ENCODE measurements around the gene REEP3.
"Not testable (repeated sequence)": the region's sequence is repeated elsewhere in the genome, so short reads cannot be mapped to it uniquely, and the experiment has no call there.

The REEP3 gene

DNA sequence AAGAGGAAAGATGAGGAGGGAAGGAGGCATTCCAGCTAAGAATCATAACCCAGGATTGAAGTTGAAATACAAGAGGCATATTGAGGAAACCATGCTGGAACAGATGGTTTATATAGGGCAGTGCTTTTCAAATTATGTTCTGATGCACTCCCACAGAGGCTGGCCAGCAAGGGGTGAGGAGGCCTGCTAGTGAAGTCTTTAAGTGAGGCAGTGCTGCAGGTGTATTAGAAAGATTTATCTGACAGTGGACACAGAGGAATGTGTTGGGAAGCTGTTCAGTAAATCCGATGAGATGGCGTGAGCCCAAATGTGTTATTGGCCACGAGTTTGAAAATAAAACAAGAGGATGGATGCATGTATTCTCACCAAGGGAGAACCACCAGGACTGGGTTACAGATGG lies 28.6 kb downstream of the REEP3 start:
- no peak for DNase-seq

DNA sequence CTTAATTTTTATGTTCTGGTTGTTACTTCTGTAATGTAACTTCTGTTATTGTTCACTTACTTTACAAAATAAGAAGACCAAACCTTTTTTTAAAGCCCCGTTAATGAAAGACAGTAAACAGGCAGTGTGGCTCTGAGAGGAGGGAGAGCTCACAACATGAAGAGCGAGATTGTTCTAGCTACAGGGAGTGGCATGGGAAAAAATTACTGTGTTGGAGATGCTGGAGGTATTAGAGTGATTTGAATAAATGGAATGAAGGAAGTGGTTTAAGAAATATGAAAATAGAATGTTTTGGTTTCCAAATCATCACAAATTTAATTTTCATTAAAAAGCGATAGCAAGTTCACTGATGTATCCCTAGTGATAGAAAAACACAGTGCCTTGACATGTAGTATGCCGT lies 31.8 kb downstream of the REEP3 start:
- DNase-seq, result no peak

DNA sequence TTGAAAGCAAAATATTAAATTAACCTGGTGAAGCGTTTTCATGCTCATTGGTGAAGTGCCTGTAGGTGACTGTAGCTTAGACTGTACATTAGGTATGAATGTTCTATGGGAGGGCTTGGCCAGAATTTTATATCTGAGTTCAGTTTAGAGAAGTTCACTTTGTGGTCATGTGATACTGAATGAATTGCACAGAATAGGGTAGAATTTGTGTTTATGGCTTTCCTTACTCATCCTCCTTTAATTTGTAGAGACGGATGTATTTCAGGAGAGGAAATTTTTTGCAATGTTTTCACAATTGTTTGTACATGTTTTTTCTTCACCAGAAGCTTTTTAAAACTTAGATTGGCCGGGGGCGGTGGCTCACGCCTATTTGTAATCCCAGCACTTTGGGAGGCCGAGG lies 32.3 kb downstream of the REEP3 start:
- no peak for DNase-seq

DNA sequence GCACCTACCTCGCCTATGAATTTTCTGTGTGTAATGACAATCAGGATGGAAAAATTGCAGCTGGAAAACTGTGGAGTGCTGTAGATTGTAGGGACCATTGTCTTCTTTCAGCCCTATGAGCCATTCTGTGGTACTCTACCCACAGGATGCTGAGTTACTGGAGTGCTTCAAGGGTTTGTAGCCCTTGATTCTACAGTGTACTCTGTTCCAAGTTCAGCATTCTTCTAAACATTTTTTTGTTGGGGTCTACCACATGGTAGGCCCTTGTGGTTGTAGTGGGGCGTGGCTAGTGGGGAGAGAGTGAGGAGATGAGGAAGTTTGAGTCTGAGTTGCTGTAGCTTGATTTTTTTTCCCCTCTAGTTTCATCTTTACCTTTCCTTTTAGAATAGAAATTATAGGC lies 33.5 kb downstream of the REEP3 start:
- DNase-seq, result no peak

DNA sequence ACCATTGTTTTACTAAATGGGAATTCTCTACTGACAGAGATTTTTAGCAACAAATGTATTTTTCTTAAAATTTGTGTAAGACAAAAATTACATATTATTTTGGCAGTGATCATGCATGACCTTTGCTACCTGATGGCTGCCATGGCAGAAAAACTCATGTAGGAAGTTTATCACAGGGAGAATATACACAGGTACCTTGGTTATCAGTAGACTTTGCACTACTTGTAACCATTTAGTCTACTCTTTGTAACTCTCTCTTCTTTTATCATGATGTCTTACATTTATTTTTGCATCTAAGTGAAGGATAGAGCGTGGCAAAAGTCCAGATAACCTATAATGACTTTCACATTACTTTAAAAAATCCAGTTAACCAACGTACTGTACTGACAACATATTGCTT lies 34.1 kb downstream of the REEP3 start:
- DNase-seq, result no peak

DNA sequence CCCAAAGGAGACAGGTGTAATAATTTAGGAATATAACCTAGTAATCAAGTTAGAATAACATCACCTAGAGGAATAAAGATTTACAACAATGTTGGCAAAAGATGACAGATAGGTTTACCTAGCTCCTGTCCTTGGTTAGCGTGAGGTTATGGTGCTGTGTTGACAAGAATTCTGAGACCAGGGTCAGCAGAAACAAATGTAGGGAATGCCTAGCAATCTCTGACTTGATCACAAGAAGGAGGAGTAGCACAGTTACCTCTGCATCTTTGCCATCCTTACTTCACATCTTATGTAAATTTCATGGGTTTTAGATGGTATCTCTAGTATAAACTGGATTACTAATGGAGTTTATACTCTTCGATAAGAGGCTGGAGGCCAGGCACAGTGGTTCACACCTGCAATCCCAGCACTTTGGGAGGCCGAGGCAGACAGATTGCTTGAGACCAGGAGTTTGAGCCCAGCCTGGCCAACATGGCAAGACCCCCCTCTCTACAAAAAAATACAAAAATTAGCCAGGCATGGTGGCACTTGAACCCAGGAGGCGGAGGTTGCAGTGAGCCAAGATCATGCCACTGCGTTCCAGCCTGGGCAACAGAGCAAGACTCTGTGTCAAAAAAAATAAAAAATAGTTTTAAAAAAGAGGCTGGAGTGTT lies 37.1 kb downstream of the REEP3 start:
- DNase-seq, result no peak

DNA sequence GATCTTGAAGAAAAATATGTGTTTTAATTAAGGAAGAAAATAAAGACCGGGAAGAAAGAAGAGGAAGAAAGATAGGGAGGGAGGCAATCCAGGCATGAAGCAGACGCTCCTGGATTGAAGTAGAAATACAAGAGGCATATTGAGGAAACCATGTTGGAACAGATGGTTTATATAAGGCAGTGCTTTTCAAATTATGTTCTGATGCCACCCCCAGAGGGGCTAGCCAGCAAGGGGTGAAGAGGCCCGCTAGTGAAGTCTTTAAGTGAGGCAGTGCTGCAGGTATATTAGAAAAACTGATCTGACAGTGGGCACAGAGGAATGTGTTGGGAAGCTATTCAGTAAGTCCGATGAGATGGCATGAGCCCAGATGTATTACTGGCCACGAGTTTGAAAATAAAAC lies 40.1 kb downstream of the REEP3 start:
- no peak for DNase-seq

DNA sequence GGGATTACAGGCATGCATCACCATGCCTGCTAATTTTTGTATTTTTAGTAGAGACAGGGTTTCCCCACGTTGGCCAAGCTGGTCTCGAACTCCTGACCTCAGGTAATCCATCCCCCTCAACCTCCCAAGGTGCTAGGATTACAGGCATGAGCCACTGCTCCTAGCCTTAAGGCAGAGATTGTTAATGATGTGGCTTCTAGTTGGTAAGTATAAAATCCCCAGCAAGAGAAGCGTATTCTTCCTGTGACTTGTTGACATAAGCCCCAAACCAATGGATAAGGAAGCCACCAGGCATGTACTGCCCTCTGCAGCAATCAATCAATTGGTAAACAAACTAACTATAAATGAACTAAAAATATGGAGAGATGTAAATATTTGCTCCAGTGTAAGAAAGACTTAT lies 41.2 kb downstream of the REEP3 start:
- DNase-seq, result no peak

DNA sequence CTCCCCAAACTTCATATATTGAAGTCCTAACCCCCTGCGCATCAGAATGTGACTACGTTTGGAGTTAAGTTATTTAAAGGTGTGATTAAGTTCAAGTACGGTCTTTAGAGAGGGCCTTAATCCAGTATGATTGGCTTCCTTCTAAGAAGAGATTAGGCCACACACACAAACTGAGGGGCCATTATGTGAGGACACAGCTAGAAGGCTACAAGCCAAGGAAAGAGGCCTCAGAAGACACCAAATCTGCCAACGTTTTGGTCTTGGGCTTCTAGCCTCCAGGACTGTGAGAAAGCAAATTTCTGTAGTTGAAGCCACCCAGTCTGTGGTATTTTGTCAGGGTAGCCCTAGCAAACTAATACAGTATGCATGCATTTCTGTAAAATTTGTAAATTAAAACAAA lies 41.7 kb downstream of the REEP3 start:
- DNase-seq, result no peak

DNA sequence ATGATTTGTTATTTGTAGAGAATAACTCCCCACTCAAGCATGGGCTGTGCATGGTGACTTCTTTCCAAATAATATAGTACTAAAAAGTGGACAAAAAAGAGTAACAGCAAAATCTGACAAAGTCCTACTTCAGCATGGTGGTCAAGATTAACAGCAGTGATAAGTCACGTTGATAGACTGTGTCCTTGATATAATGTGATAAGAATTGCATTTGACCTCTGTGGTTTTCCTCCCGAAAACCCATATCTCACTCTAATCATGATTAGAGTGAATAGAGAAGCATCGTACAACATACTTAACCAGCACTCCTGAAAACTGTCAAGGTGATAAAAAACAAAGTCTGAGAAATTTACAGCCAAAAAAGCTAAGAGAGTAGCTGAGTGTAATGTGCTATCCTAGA lies 42.4 kb downstream of the REEP3 start:
- DNase-seq, result no peak

DNA sequence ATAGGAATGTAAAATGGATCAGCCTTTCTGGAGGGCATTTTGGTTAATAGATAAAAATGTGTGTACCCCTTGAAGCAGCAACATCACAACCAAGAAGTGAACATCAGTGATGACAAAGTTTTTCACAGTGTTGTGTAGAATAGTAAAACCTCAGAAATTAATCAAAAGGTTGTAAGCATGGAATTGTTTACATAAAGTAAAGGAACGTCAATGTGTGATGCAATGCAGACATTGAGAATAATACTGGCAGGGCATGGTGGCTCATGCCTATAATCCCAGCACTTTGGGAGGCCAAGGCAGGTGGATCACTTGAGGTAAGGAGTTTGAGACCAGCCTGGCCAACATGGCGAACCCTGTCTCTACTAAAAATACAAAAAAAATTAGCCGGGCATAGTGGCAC lies 43.5 kb downstream of the REEP3 start:
- not testable (repeated sequence) for DNase-seq

DNA sequence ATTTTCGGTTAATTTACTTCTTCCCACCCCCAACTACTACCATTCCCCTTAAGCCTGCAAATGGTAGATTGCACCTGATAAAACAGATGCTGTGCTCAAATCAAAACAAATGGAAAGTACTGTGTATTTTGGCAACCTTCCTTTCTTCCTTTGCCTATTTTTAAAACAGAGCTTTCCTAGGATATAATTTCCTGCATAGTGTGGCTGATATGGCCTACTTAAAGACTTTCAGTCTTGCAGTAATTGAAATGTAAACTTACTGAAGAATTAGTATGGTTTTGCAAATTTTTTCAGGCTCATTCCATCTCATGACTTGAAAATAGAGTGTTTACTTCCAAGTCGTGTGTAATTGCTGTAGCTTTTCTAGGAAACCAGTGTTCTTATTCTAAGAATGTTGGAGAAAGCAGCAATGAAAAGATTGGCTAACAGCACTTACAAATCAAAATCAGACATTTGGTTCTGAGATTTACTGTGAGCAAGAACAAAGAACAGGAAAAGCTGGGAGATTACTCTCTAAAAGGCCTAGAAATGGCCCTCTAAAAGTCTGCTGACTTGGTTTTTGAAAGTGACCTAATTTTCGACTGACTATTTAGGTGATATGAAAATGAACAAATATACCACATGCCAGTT lies 52.0 kb downstream of the REEP3 start:
- DNase-seq, result no peak

DNA sequence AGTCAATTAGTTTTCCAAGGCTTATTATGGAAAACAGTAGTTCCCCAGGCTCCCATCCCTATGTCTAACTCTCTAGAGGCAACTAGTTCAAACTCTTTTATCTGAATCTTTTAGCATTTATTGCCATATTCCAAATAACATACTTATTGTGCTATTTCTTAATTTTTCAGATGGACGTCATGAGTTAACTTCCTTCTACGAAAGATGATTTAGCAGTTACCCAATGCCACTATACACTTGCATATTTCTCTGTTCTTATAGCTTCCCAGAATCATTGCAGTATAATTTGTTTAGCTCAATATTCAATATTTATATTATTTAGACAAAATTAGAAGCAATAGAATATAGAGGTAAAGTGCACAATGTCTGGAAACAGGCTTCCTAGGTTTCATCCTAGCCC lies 52.8 kb downstream of the REEP3 start:
- DNase-seq, result no peak

DNA sequence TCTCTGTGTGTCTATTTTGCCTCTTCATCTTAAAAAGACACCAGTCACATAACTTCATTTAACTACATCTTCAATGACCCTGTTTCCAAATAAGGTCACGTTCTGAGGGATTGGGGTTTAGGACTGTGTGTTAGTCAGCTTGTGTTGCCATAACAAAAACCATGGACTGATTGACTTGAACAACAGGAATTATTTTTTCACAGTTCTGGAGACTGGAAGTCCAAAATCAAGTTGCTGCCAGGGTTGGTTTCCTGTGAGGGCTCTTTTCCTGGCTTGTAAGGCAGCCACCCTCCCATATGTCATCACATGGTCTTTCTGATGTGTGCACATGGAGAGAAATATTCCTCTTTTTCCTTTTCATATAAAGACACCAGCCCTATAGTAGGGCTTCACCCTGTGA lies 55.3 kb downstream of the REEP3 start:
- DNase-seq, result no peak

DNA sequence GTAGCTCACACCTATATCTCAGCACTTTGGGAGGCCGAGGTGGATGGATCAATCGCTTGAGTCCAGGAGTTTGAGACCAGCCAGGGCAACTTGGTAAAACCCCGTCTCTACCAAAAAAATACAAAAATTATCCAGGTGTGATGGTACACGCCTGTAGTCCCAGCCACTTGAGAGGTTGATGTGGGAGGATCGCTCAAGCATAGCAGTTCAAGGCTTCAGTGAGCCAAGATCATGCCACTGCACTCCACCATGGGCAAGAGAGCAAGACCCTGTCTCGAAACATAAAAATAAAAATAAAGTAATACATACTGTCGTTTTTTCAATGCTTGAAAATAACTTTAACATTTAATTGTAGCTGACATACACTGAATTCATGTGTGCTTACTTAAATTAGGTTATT lies 57.3 kb downstream of the REEP3 start:
- no peak for DNase-seq

DNA sequence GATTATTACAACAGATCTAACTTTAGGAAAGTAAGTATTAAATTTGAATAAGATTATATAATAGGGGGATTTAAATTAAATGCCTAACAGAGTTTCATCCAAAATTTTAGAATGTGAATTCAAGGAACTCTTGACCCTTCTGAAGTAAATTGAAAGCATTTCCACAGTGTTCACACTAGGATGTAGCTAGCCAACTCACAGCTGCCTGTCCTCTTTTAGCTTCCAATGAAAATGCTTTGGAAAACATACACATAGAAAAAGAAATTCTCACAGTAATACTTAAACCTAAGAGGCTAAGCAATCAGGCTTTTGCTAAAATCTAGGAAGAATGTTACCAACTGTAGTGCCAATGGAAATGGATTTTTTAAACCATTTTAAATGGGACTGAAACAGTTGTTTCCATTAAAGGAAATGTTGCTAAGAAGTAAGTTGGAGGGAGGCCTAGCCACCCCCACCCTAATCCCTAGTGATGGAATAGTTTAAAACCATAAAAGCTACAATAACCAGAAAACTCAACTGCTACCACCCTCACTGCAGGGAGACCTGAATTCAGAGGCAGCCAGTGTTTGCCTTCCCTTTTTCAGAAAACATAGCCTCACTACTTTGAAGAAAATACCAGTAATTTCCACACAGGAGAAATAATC lies 58.3 kb downstream of the REEP3 start:
- no peak for DNase-seq

DNA sequence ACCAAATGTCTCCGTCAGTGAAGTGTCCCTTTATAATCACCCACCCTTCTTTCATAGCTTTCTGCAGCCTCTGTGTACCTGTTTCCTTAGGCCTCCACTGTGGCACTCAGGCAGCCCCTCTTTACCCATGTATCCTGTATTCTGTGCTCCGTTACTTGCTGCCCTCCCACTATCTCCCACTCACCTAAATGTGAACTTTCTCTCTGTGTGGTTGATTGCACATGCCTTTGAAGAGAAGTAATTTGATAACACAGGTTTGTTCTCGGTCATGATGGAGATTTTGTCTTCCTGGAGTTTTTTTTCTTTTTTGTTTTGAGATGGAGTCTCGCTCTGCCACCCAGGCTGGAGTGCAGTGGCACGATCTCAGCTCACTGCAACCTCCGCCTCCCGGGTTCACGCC lies 61.5 kb downstream of the REEP3 start:
- no peak for DNase-seq

DNA sequence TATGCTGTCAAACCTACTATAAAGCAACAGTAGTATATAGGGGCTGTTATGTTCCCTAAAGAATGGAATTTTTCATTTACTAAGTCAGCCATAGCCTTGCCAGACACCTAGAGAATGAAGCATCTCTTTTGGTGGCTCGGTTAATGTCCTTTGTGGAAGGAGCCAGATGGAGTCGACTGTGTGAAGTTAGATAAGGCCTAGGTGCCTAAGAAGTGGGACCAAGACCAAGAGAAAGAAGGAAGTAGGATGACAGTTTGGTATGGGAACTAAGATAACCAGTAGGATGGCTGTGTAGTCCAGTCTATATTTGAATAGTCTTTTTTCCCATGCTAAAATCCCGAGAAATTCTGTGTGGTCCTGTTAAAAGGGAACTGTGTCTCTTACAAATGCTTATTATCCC lies 62.2 kb downstream of the REEP3 start:
- DNase-seq, result no peak

DNA sequence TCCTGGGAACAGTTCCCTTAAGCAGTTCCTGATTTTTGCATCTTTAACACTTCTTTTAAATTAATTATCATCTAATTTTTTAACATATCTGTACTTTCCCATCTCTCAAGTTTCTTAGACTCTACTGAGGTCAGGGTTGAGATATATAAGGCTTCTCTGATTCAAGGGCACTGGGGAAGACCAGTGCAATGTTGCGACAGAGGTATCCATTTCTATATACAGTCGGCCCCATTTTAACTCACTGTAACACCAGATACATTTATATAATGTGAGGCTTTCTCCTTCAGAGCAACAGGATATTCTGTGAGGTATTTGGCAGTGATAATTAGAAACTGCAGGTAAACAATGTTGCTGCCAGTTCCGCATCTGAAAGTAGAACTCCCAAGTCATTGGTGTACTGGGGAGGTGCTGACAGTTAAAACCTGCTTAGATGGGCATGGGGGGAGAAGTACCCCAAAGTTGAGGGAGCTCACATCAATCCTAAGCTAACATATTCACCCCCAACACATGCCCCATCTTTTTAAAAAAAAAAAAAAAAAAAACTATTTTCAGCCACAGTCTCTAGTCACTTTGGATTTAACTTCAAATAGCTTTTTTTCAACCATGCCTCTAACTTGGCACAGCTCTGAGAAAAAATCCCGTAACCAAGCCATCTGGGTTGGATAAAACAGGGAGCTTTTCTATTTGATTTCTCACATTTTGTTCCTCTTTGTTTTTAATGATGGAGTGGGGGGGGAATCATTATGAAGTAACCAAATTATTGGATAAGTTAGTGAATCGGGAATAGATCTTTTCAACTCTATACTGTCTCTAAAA lies 62.9 kb downstream of the REEP3 start:
- DNase-seq, result peak in 1 of 51 donors; percentile 6

DNA sequence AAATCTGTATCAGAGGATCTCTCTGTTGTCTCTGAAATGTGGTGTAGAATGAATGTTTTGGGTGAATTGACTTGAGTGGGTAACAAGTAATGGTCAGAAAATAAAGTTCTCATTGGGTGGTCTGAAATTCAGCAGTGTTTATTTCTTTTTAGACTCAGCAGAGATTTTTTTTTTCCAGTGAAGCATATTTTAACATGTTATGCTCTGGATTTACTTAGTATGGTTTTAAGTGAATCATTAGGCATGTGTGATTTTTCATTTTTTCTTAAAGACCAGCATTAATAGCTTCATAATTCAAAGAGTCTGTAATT lies 63.5 kb downstream of the REEP3 start:
- DNase-seq, result no peak

DNA sequence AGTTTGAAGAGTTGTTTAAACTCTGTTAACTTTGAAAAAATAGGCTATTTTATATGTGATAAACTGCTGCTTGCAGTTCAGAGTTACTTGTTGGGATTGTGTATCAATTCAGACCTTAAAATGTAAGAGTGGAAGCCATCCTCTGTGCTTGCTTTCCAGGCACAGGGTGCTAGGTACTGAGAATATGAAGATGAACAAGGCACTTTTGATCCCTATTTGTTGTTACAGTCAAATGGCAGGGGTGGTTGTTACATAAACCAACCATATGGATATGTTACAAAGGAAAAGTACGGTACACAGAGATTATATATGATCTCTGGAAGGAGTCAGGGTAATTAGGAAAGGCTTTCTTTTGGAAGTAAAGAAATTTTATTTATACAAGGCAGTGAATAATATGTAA lies 63.8 kb downstream of the REEP3 start:
- no peak for DNase-seq

DNA sequence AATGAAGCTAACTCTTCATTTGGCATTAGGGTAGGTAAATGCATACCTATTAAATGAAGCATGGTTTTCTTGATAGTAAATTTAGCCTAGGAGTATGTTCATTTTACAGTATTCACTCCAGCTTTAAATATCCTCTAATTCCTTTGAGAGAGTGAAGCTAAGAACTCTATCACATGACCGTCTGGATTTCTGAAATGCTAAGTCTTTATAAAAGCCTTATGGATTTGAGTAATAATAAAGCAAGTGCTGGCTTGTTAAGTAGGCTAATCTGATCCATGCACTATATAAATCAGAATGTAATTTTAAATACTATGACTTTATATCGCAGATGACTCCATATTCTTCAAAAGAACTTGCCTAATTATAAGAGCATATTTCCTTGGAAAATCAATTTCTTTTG lies 64.8 kb downstream of the REEP3 start:
- DNase-seq, result no peak

DNA sequence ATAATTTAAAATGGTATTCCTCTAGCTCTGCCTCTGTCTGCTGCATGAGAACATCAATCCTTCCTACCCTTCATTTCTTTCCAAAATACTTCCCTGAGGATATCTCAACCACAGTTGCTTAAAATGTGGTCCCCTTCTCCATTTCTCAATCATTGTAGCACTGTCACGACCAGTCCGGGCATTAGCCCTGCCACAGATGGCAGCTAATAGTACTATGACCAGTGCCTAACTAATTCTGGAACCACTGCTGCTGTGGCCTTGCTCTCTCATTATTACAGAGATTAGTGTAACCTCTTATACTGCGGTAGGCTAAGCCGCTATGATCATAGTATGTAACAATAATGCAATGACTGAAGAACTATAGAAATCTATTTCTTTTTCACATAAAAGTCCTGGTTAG lies 66.0 kb downstream of the REEP3 start:
- DNase-seq, result no peak
